HEK293 (cell line): ENCODE data around the gene NUP88.

Experiments
- HOXD13 ChIP-seq: sonication (generic); formaldehyde crosslinking; IDR thresholded peaks from 2 replicates; pipeline ENCODE4 v1.8.0; 2022; ENCODE audit warnings: missing genetic modification reagents, borderline replicate concordance
- KLF16 ChIP-seq: fragments of 450-650 bp; formaldehyde crosslinking; IDR thresholded peaks from 2 replicates; pipeline ENCODE4 v1.5.1; 2017; ENCODE audit warnings: missing biosample characterization, missing genetic modification characterization
- PRDM2 ChIP-seq: fragments of 450-650 bp; formaldehyde crosslinking; IDR thresholded peaks from 2 replicates; pipeline ENCODE4 v1.5.1; 2016; ENCODE audit warnings: missing biosample characterization, missing genetic modification characterization, borderline replicate concordance
- REST ChIP-seq: fragments of 450-650 bp; formaldehyde crosslinking; IDR thresholded peaks from 2 replicates; pipeline ENCODE4 v1.5.1; 2016; ENCODE audit warnings: missing biosample characterization, missing genetic modification characterization
- SCRT2 ChIP-seq: fragments of 450-650 bp; formaldehyde crosslinking; IDR thresholded peaks from 2 replicates; pipeline ENCODE4 v1.5.1; 2016; ENCODE audit warnings: missing biosample characterization, missing genetic modification characterization
- TCF7L2 ChIP-seq: IDR thresholded peaks from 2 replicates; pipeline ENCODE4 v1.6.1; 2011; ENCODE audit warnings: low read depth, mild to moderate bottlenecking, inconsistent platforms, low read length, moderate library complexity, borderline replicate concordance
- ZBTB1 ChIP-seq: fragments of 450-650 bp; formaldehyde crosslinking; IDR thresholded peaks from 2 replicates; pipeline ENCODE4 v1.5.1; 2016; ENCODE audit warnings: missing biosample characterization, missing genetic modification characterization
- ZBTB20 ChIP-seq: fragments of 450-650 bp; formaldehyde crosslinking; IDR thresholded peaks from 2 replicates; pipeline ENCODE4 v1.5.1; 2016; ENCODE audit warnings: missing biosample characterization, missing genetic modification characterization
- ZBTB49 ChIP-seq: fragments of 450-650 bp; formaldehyde crosslinking; IDR thresholded peaks from 2 replicates; pipeline ENCODE4 v1.5.1; 2016; ENCODE audit warnings: missing biosample characterization, missing genetic modification characterization, low read depth
- ZNF133 ChIP-seq: fragments of 450-650 bp; formaldehyde crosslinking; IDR thresholded peaks from 2 replicates; pipeline ENCODE4 v1.5.1; 2016; ENCODE audit warnings: missing biosample characterization, missing genetic modification characterization
- ZNF16 ChIP-seq: fragments of 450-650 bp; formaldehyde crosslinking; IDR thresholded peaks from 2 replicates; pipeline ENCODE4 v1.5.1; 2016; ENCODE audit warnings: low read depth, missing biosample characterization, missing genetic modification characterization
- ZNF266 ChIP-seq: fragments of 450-650 bp; formaldehyde crosslinking; IDR thresholded peaks from 2 replicates; pipeline ENCODE4 v1.5.1; 2016; ENCODE audit warnings: missing biosample characterization, missing genetic modification characterization, low read depth
- ZNF280D ChIP-seq: fragments of 450-650 bp; formaldehyde crosslinking; IDR thresholded peaks from 2 replicates; pipeline ENCODE4 v1.5.1; 2016; ENCODE audit warnings: missing biosample characterization, missing genetic modification characterization
- ZNF513 ChIP-seq: fragments of 450-650 bp; IDR thresholded peaks from 2 replicates; pipeline ENCODE4 v1.5.1; 2018; ENCODE audit warnings: missing biosample characterization, missing genetic modification characterization
- ZNF529 ChIP-seq: fragments of 450-650 bp; formaldehyde crosslinking; IDR thresholded peaks from 2 replicates; pipeline ENCODE4 v1.5.1; 2017; ENCODE audit warnings: missing genetic modification characterization, missing biosample characterization; ENCODE audit not compliant: insufficient replicate concordance
- ZNF704 ChIP-seq: fragments of 450-650 bp; formaldehyde crosslinking; IDR thresholded peaks from 2 replicates; pipeline ENCODE4 v1.5.1; 2016; ENCODE audit warnings: missing biosample characterization, missing genetic modification characterization
- ZNF707 ChIP-seq: fragments of 450-650 bp; formaldehyde crosslinking; IDR thresholded peaks from 2 replicates; pipeline ENCODE4 v1.5.1; 2016; ENCODE audit warnings: missing biosample characterization, missing genetic modification characterization
- ZNF747 ChIP-seq: fragments of 450-650 bp; formaldehyde crosslinking; IDR thresholded peaks from 2 replicates; pipeline ENCODE4 v1.5.1; 2016; ENCODE audit warnings: missing biosample characterization, missing genetic modification characterization
- ZSCAN4 ChIP-seq: fragments of 450-650 bp; formaldehyde crosslinking; IDR thresholded peaks from 2 replicates; pipeline ENCODE4 v1.5.1; 2017; ENCODE audit warnings: missing biosample characterization, missing genetic modification characterization

Gene NUP88

GRCh38 chr17:5419959-5420653 lies 644 bp upstream of the NUP88 start, which contains the start of gene RPAIN (continued):
- TF ChIP-seq ZNF133 (tag by site-specific recombination) (no peak), PRDM2 (tag by site-specific recombination) (no peak), ZBTB49 (tag by site-specific recombination) (no peak), ZNF513 (tag by site-specific recombination) (no peak), ZSCAN4 (tag by site-specific recombination) (0 out of 2 replicates have a peak, but pooled peaks have one; percentile 39), ZNF529 (tag by site-specific recombination) (no peak), ZNF704 (tag by site-specific recombination) (no peak), TCF7L2 (no peak), ZNF747 (tag by site-specific recombination) (no peak), ZNF707 (tag by site-specific recombination) (no peak), SCRT2 (peak; percentile 61), REST (no peak), ZBTB1 (tag by site-specific recombination) (no peak), ZNF16 (tag by site-specific recombination) (no peak), ZNF266 (tag by site-specific recombination) (no peak), KLF16 (tag by site-specific recombination) (peak; percentile 59; the same call in 1 of the 2 replicates), ZNF280D (tag by site-specific recombination) (0 out of 2 replicates have a peak, but pooled peaks have one; percentile 5), HOXD13 (CRISPR knock-in tag) (no peak), ZBTB20 (tag by site-specific recombination) (peak; percentile 45; the same call in 1 of the 2 replicates)
